Measurements from ENCODE around the gene SSRP1.
"Not testable (repeated sequence)": the region's sequence is repeated elsewhere in the genome, so short reads cannot be mapped to it uniquely, and the experiment has no call there.

- not testable (repeated sequence) for TF ChIP-seq CTCF, POLR2A (IDR thresholded peaks at IDR 0.05)
Observed at GRCh38 chr11:57336856-57337255, 1.2 kb upstream of the SSRP1 start.

All from thyroid gland (tissue), 4 donors.